Epithelial cell of proximal tubule (primary cell): ENCODE measurements around the gene STARD8. TPM values are rescaled to one million over a fixed set of nuclear protein-coding genes. Genes with fewer than 3 reads are reported as not detected.

Experiments used
- DNase-seq: peaks from one replicate; pipeline ENCODE4 v3.0.0-alpha.2; 2011; ENCODE audit warnings: low read depth
- H3K4me3 ChIP-seq: 2 replicates; pipeline ENCODE4 v1.5.1; 2011; ENCODE audit warnings: low read depth, mild to moderate bottlenecking, low read length
- total RNA-seq: library from RNA; depleted of rRNA; stranded (reverse); fragments of >200 nt; gene quantifications from 2 replicates; pipeline ENCODE4 v1.2.3, GENCODE V29; 2015
- TF ChIP-seq, protein P1 (sequence below): conservative IDR thresholded peaks from 2 replicates; pipeline ENCODE4 v1.5.1; 2012; ENCODE audit warnings: low read depth, mild to moderate bottlenecking, low read length

Gene STARD8
- total RNA-seq, 1 donor from 2014 or later: 9.5 TPM

GRCh38 chrX:68672581-68673318 is 25.3 kb downstream of the STARD8 start:
- no peak overlapping the region for H3K4me3 ChIP-seq
- DNase-seq: no peak
- TF ChIP-seq, protein P1, sequence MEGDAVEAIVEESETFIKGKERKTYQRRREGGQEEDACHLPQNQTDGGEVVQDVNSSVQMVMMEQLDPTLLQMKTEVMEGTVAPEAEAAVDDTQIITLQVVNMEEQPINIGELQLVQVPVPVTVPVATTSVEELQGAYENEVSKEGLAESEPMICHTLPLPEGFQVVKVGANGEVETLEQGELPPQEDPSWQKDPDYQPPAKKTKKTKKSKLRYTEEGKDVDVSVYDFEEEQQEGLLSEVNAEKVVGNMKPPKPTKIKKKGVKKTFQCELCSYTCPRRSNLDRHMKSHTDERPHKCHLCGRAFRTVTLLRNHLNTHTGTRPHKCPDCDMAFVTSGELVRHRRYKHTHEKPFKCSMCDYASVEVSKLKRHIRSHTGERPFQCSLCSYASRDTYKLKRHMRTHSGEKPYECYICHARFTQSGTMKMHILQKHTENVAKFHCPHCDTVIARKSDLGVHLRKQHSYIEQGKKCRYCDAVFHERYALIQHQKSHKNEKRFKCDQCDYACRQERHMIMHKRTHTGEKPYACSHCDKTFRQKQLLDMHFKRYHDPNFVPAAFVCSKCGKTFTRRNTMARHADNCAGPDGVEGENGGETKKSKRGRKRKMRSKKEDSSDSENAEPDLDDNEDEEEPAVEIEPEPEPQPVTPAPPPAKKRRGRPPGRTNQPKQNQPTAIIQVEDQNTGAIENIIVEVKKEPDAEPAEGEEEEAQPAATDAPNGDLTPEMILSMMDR: no peak

- TF ChIP-seq, protein P1: no peak
- DNase-seq: no peak
- no peak overlapping the region for H3K4me3 ChIP-seq
Measured at GRCh38 chrX:68675571-68675970, 28.1 kb downstream of the STARD8 start.

- DNase-seq: no peak
- TF ChIP-seq, protein P1: no peak
- no peak overlapping the region for H3K4me3 ChIP-seq
Measured at GRCh38 chrX:68676335-68676734, 28.9 kb downstream of the STARD8 start.

- TF ChIP-seq, protein P1: no peak
- no peak for DNase-seq
- no peak overlapping the region for H3K4me3 ChIP-seq
Measured at GRCh38 chrX:68677998-68678397, 30.5 kb downstream of the STARD8 start.

DNA sequence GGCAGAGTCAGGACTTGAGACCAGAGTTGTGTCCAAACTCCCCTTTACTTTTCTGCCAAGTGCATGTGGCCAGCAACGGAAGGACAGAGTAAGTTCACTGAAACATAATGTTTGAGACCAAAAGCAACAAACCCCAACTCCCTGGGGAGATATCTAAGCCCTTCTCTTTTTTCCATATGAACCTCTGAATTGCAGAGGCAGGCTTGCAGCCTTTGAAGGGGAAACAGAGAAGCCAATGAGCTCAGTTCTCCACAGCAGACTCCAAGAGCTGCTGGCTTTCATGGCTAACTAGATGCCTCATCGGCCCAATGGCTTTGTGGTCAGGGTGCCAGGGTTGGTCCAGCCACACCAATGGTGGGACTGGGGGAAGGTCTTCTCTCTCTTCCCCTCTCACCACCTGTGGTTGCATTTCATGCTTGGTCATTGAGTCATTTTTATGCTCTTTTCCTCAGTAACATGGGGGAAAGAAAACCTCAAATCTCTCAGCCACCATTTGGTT is 34.0 kb downstream of the STARD8 start:
- no peak for DNase-seq
- TF ChIP-seq, protein P1: no peak
- H3K4me3 ChIP-seq: no peak overlapping the region

GRCh38 chrX:68682790-68683189 is 35.3 kb downstream of the STARD8 start:
- DNase-seq: no peak
- TF ChIP-seq, protein P1: no peak
- no peak overlapping the region for H3K4me3 ChIP-seq

DNA sequence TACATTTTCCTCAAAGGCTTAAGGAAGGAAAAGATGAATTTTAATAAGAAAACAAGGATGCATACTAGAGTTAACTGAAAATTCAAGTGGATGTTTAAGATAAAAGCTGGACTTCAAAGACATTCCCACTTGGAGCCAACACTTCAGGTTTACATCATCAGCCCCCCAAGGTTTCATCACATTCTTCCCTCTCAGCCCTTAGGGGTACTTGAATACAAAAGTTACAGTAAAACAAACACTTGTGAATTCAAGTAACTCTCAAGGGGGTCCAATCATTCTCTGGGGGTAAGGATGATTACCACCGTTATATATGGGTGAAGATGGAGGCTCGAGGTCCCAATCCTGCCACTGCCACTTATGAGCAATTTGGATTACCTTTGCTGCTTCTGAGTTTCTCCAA is 36.1 kb downstream of the STARD8 start:
- H3K4me3 ChIP-seq: no peak overlapping the region
- TF ChIP-seq, protein P1: no peak
- DNase-seq: no peak
